Epithelial cell of proximal tubule (primary cell): Measurements from ENCODE around the gene PATJ. TPM values are rescaled to one million over a fixed set of nuclear protein-coding genes. Genes with fewer than 3 reads are reported as not detected.

ENCODE experiments used
- DNase-seq: peaks from one replicate; pipeline ENCODE4 v3.0.0-alpha.2; 2011; ENCODE audit warnings: low read depth
- H3K4me3 ChIP-seq: 2 replicates; pipeline ENCODE4 v1.5.1; 2011; ENCODE audit warnings: low read depth, mild to moderate bottlenecking, low read length
- CTCF ChIP-seq: conservative IDR thresholded peaks from 2 replicates; pipeline ENCODE4 v1.5.1; 2012; ENCODE audit warnings: low read depth, mild to moderate bottlenecking, low read length
- total RNA-seq: library from RNA; depleted of rRNA; stranded (reverse); fragments of >200 nt; gene quantifications from 2 replicates; pipeline ENCODE4 v1.2.3, GENCODE V29; 2015

Gene PATJ
- total RNA-seq, 1 donor from 2014 or later = 42.1 TPM

- TF ChIP-seq CTCF = no peak
- H3K4me3 ChIP-seq = no peak overlapping the region
- DNase-seq = no peak
Measured at GRCh38 chr1:61904354-61904753, 162.1 kb downstream of the PATJ start.

GRCh38 chr1:61907102-61907501, 164.8 kb downstream of the PATJ start:
- no peak for TF ChIP-seq CTCF
- no peak for DNase-seq
- no peak overlapping the region for H3K4me3 ChIP-seq

DNA sequence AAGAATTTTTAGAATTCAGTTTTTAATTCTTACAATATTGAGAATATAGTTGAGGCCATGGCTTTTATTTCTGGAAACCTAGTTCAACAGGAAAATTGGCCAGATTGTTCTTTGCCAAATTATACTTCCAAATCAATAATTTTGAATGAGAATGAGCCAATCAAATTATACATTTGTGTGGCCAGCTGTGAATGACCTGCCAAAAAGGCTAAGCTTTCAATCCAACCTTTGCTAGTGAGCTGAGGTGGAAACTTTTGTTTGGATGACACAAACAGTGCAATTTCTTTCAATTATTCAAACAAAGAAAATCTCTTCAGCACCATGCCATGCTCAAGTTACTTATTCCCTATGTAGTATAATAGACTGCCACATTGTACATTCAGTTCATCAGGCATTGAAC, 167.8 kb downstream of the PATJ start:
- no peak for DNase-seq
- no peak overlapping the region for H3K4me3 ChIP-seq
- TF ChIP-seq CTCF = no peak

DNA sequence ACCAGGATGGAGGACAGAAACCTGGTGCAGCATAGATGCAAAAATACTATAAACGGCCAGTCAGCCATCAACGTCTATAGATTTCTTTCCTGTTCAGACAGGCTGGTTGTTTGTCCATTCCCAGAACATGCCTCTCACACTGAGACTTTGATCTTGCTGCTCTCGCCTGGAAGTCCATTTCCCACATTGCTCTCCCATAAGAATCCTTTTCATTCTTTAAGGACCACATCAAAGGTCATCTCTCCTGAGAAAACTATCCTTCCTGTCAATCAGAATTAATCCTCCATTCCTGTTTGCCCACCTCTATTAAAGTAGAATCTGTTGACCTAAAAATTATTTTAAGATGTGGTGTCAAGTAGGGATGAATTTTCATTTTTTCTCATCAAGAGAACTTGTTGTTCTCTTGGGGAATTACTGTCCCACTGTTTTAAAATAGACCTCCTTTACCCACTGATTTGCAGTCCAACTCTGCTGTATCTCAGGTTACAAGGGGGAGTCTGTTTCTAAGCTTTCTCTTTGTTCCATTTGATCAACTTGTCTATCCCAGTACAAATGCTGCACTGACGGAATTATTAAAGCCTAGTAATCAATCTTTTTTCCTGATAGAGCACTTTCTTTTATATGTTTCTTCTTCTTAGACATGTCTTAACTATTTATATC, 172.7 kb downstream of the PATJ start:
- TF ChIP-seq CTCF = no peak
- H3K4me3 ChIP-seq = no peak overlapping the region
- no peak for DNase-seq

GRCh38 chr1:61921435-61921834, 179.2 kb downstream of the PATJ start:
- no peak overlapping the region for H3K4me3 ChIP-seq
- TF ChIP-seq CTCF = peak; percentile 26
- no peak for DNase-seq

DNA sequence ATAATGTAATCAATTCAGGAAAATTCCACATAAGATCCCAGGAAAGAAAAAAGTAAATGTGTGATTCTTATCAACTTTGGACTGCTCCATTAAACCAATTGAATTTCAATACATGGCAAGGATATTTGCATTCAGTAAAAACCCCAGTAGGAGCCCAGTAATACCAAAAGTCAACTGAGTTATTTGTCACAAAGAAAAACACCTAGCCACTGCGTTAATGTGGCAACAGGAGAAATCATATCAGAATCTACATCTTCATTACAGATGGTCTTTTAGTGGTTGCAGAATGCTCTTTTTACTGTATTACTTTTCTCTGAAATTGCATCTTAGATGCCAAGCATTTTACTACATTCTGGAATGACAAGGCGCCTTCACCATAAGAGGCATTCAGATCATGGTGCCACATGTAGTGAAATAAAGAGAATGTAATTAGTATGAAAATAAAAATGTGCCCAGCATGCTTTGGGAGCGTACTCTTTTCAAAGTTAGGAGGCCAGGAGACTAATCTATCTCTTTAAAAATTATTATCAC, 180.7 kb downstream of the PATJ start:
- no peak overlapping the region for H3K4me3 ChIP-seq
- TF ChIP-seq CTCF = no peak
- no peak for DNase-seq

DNA sequence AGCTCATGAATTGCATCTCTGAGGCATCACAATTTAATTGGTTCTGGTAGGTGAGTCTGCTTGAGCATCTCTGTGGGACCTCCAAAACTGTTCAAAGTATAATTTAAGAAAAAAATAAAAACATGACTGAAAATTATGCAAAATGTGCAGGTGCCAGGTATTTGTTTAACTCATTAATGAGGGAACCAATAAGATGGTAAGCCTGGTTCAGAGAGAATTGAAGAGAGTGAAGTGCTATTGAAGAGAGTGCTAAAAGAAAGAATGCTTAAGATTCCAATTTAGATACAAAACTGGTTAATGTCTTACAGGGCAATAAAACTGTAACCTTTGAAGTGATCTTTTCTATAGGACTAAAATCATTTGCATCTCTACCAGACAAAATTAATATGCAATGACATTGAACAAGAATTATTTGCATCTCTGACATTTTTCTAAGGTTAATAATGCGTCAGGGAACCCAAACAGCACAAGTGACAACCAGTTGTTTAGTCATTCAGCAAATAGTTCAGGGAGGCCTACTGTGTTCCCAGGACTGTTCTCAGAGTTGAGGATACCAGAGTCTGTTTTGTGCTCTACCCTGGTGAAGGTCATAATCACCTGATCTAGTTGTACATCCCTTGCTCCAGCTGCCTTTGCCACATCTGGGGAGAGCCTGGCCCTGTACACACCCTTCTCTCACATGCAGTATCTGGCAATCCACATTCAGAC, 183.5 kb downstream of the PATJ start:
- DNase-seq = no peak
- H3K4me3 ChIP-seq = no peak overlapping the region
- TF ChIP-seq CTCF = no peak
